ENCODE data around the gene UBAC2.

UBAC2 gene

GRCh38 chr13:99398071-99398470 is 197.4 kb downstream of the UBAC2 start:
- no peaks in the 10 kb centered on the region for H3K9me3 ChIP-seq (ENCODE audit: severe bottlenecking)
- TF ChIP-seq CTCF (IDR thresholded peaks at IDR 0.05; ENCODE audit: poor library complexity, severe bottlenecking) = no peak
- no peaks in the 10 kb centered on the region for H3K36me3 ChIP-seq (ENCODE audit: low read depth)
- H3K27ac ChIP-seq (ENCODE audit: poor library complexity, severe bottlenecking) = no peak overlapping the region
- DNase-seq (ENCODE audit: low spot score) (no peak), ATAC-seq (ENCODE audit: low read depth) (no peak)
- no peaks in the 10 kb centered on the region for H3K27me3 ChIP-seq (ENCODE audit: insufficient read depth, poor library complexity, severe bottlenecking)
- H3K4me1 ChIP-seq (ENCODE audit: insufficient read depth, poor library complexity, severe bottlenecking) = no peaks in the 10 kb centered on the region
- H3K4me3 ChIP-seq (ENCODE audit: severe bottlenecking) = no peak overlapping the region

DNA sequence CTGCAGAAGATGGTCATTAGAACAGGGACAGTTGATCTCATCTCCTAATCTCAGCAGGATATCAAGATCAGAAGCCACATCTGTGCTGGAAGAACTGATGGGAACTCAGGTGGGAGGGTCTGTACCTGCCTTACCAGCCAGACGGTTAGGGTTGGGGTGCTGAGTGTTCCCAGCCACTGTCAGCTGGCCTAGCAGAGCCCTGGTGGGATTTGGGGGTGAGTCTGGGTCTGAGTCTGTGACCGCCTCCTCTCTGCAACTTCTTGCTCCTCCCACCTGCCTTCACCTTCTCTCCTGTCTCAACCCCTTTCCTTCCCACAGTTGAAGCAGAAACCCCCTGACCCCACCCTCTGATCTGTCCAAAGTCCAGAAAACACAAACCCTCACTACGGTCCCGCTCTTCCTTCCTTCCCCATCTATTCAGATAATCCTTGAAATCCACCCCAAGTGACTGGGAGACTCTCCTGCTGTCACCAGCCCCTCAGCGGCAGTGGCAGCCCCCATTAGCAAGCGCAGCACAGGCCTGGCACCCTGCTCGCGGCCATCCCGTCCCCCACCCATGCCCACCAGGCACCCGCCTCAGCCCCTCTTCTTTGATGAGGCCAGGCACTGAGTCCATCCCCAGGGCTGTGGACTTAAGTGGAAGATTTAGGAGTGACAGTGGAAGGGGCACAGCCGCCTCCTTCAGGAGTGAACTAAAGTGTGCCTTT is 198.4 kb downstream of the UBAC2 start:
- H3K9me3 ChIP-seq (ENCODE audit: severe bottlenecking) = no peaks in the 10 kb centered on the region
- no peak for TF ChIP-seq CTCF (IDR thresholded peaks at IDR 0.05; ENCODE audit: poor library complexity, severe bottlenecking)
- ATAC-seq (ENCODE audit: low read depth) (no peak), DNase-seq (ENCODE audit: low spot score) (peak; percentile 41)
- H3K36me3 ChIP-seq (ENCODE audit: low read depth) = no peaks in the 10 kb centered on the region
- H3K4me3 ChIP-seq (ENCODE audit: severe bottlenecking) = no peak overlapping the region
- H3K4me1 ChIP-seq (ENCODE audit: insufficient read depth, poor library complexity, severe bottlenecking) = no peaks in the 10 kb centered on the region
- H3K27me3 ChIP-seq (ENCODE audit: insufficient read depth, poor library complexity, severe bottlenecking) = no peaks in the 10 kb centered on the region
- no peak overlapping the region for H3K27ac ChIP-seq (ENCODE audit: poor library complexity, severe bottlenecking)

DNA sequence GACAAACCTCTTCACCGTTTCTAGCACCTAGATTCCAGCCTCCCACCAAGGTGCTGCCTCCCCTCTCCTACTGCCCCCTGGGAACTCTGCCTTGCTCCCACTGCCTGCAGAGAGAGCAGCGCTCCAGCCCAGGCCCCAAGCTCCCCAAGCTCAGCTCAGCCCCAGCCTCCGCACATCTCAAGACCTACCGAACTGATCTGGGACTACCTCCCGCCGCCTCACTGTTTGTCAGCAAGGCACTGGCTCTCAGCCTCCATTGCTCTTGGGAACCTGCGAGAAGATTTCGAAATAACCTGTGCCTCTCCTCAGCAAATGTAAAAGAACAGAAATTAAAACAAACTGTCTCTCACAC is 198.9 kb downstream of the UBAC2 start:
- no peak overlapping the region for H3K27ac ChIP-seq (ENCODE audit: poor library complexity, severe bottlenecking)
- no peaks in the 10 kb centered on the region for H3K9me3 ChIP-seq (ENCODE audit: severe bottlenecking)
- no peak for TF ChIP-seq CTCF (IDR thresholded peaks at IDR 0.05; ENCODE audit: poor library complexity, severe bottlenecking)
- no peak for DNase-seq (ENCODE audit: low spot score)
- no peaks in the 10 kb centered on the region for H3K27me3 ChIP-seq (ENCODE audit: insufficient read depth, poor library complexity, severe bottlenecking)
- H3K4me1 ChIP-seq (ENCODE audit: insufficient read depth, poor library complexity, severe bottlenecking) = no peaks in the 10 kb centered on the region
- H3K36me3 ChIP-seq (ENCODE audit: low read depth) = no peaks in the 10 kb centered on the region
- no peak for ATAC-seq (ENCODE audit: low read depth)
- H3K4me3 ChIP-seq (ENCODE audit: severe bottlenecking) = no peak overlapping the region

DNA sequence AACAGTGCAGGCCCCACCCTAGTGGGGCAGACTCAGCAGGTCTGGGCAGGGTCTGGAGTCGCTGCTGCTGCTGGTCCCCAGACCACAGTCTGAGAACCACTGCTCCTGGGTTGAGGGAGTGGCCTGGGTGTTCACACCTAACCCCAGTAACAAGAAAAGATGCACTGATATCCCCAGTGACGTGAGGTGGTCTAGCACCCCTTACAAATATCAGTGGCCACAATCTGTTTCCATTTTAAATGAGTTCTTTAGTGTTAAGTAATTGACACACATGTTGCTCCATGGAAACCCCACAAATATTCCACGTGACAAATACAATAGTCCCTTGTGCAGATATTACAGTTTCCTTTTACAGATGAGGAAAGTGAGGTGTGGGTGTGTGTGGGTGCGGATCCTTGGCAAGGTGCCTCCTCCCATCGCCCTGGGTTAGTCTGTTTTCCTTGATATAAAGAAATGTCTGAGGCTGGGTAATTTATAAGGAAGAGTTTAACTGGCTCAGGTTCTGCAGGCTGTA is 202.9 kb downstream of the UBAC2 start:
- DNase-seq (ENCODE audit: low spot score) (peak; percentile 23), ATAC-seq (ENCODE audit: low read depth) (no peak; the same call in 2 of the 3 replicates)
- Histone ChIP-seq H3K9me3 (ENCODE audit: severe bottlenecking) (no peaks in the 10 kb centered on the region), H3K27ac (ENCODE audit: poor library complexity, severe bottlenecking) (no peak overlapping the region), H3K27me3 (ENCODE audit: insufficient read depth, poor library complexity, severe bottlenecking) (no peaks in the 10 kb centered on the region), H3K4me1 (ENCODE audit: insufficient read depth, poor library complexity, severe bottlenecking) (no peaks in the 10 kb centered on the region), H3K36me3 (ENCODE audit: low read depth) (no peaks in the 10 kb centered on the region), H3K4me3 (ENCODE audit: severe bottlenecking) (no peak overlapping the region)
- no peak for TF ChIP-seq CTCF (IDR thresholded peaks at IDR 0.05; ENCODE audit: poor library complexity, severe bottlenecking)
